HCT116 (cell line): ENCODE measurements around the gene MACROH2A2. TPM values are rescaled to one million over a fixed set of nuclear protein-coding genes. Genes with fewer than 3 reads are reported as not detected.

Source experiments
- ATAC-seq: fragments of 200-7000 bp; cut with Tn5 transposase; 2 replicates; pipeline ENCODE4 v1.9.1; 2020; ENCODE audit warnings: mild to moderate bottlenecking, moderate library complexity
- BruUV-seq: library from RNA; stranded (reverse); fragments of 400-500 nt; replicated peaks from 2 replicates; lab custom pipeline; 2021; lab: Mats Ljungman, UMichigan
- CTCF ChIA-PET: fragments of 300-600 bp; sonication (Branson Sonifier 250); formaldehyde crosslinking; loops from one replicate; lab custom pipeline; 2021; ENCODE audit warnings: antibody characterized with exemption; lab: Charles Lee
- POLR2A ChIA-PET: fragments of 300-600, 350-600 bp; sonication (Branson Sonifier 250); formaldehyde crosslinking; loops from one replicate; lab custom pipeline; 2021; ENCODE audit warnings: antibody characterized with exemption; lab: Charles Lee
- RAD21 ChIA-PET, 2 experiments: fragments of 300-600 bp; sonication (Branson Sonifier 250); formaldehyde crosslinking; loops; one replicate each; lab custom pipeline; 2023; ENCODE audit warnings: low total read pairs in 2 of 2; ENCODE audit not compliant: uncharacterized antibody in 2 of 2, unreplicated experiment in 2 of 2, low non-redundant PET in 1 of 2; lab: Charles Lee
- DNase-seq: peaks from one replicate; pipeline ENCODE4 v3.0.0-alpha.2; 2010; ENCODE audit warnings: low read depth, low spot score
- H2AFZ ChIP-seq: fragments of 200-600 bp; shearing (Covaris generic), sonication (generic); 2 replicates; pipeline ENCODE4 v1.6.1; 2017; ENCODE audit warnings: low read depth, mixed run types, mixed read lengths, antibody characterized with exemption, low read length; ENCODE audit not compliant: poor library complexity, severe bottlenecking
- H3K27ac ChIP-seq: 2 replicates; pipeline ENCODE4 v1.5.1; 2012; ENCODE audit warnings: low read depth, low read length
- H3K27me3 ChIP-seq: fragments of 200-600 bp; sonication (generic); 2 replicates; pipeline ENCODE4 v1.6.1; 2016; ENCODE audit warnings: mixed run types, low read length, mixed read lengths; ENCODE audit not compliant: insufficient read depth
- H3K36me3 ChIP-seq, 2 experiments: fragments of 200-500 bp in 1 of 2; fragments of 200-600 bp in 1 of 2; sonication (Bioruptor generic) in 1 of 2; sonication (generic) in 1 of 2; 2 replicates each; pipeline versions ENCODE4 v1.5.1 to v1.6.1; 2014 to 2016; ENCODE audit warnings: low read length in 2 of 2, inconsistent platforms in 1 of 2, mixed read lengths in 1 of 2, mixed run types in 1 of 2; ENCODE audit not compliant: insufficient read depth in 2 of 2, control insufficient read depth in 1 of 2
- H3K4me1 ChIP-seq, 2 experiments: fragments of 200-600 bp in 1 of 2; sonication (generic) in 1 of 2; 2 replicates each; pipeline versions ENCODE4 v1.5.1 to v1.6.1; 2012 to 2017; ENCODE audit warnings: low read length in 2 of 2, inconsistent platforms in 1 of 2, mild to moderate bottlenecking in 1 of 2, mixed read lengths in 1 of 2, mixed run types in 1 of 2, moderate library complexity in 1 of 2; ENCODE audit not compliant: insufficient read depth in 2 of 2, control insufficient read depth in 1 of 2
- H3K4me2 ChIP-seq: fragments of 200-600 bp; sonication (generic); 2 replicates; pipeline ENCODE4 v1.6.1; 2017; ENCODE audit warnings: mixed run types, low read length, mixed read lengths
- H3K4me3 ChIP-seq, 2 experiments: fragments of 200-600 bp in 1 of 2; sonication (generic) in 1 of 2; replicated peaks in 1 of 2; 2 replicates each; pipeline ENCODE4 v1.5.1; 2011 to 2016; ENCODE audit warnings: low read length in 2 of 2, control low read depth in 1 of 2, low read depth in 1 of 2, mild to moderate bottlenecking in 1 of 2, mixed read lengths in 1 of 2, mixed run types in 1 of 2
- H3K79me2 ChIP-seq: fragments of 200-600 bp; sonication (generic); 2 replicates; pipeline ENCODE4 v1.6.1; 2017; ENCODE audit warnings: mild to moderate bottlenecking, mixed run types, low read length, moderate library complexity, mixed read lengths; ENCODE audit not compliant: insufficient read depth
- H3K9ac ChIP-seq: fragments of 200-600 bp; sonication (generic); 2 replicates; pipeline ENCODE4 v1.6.1; 2016; ENCODE audit warnings: low read length, mixed read lengths
- H3K9me2 ChIP-seq: fragments of 200-600 bp; sonication (generic), shearing (Covaris generic); 2 replicates; pipeline ENCODE4 v1.6.1; 2017; ENCODE audit warnings: mixed run types, mild to moderate bottlenecking, moderate library complexity; ENCODE audit not compliant: insufficient read depth
- H3K9me3 ChIP-seq, 2 experiments: fragments of 200-500 bp in 1 of 2; fragments of 200-600 bp in 1 of 2; sonication (Bioruptor generic) in 1 of 2; sonication (generic) in 1 of 2; 2 replicates each; pipeline ENCODE4 v1.6.1; 2014 to 2017; ENCODE audit warnings: low read length in 2 of 2, mixed read lengths in 2 of 2, inconsistent platforms in 1 of 2, low read depth in 1 of 2, mild to moderate bottlenecking in 1 of 2, mixed run types in 1 of 2, moderate library complexity in 1 of 2; ENCODE audit not compliant: control insufficient read depth in 1 of 2, insufficient read depth in 1 of 2
- H4K20me1 ChIP-seq: fragments of 200-600 bp; sonication (generic), shearing (Covaris generic); 2 replicates; pipeline ENCODE4 v1.6.1; 2017; ENCODE audit warnings: mixed run types, mild to moderate bottlenecking, moderate library complexity; ENCODE audit not compliant: insufficient read depth
- CBX3 ChIP-seq: IDR thresholded peaks from 2 replicates; pipeline ENCODE4 v1.6.1; 2012; ENCODE audit warnings: low read depth
- CEBPB ChIP-seq: IDR thresholded peaks from 2 replicates; pipeline ENCODE4 v1.6.1; 2012; ENCODE audit warnings: low read depth
- ELF1 ChIP-seq: IDR thresholded peaks from 2 replicates; pipeline ENCODE4 v1.6.1; 2012; ENCODE audit warnings: low read depth, borderline replicate concordance
- EZH2 ChIP-seq: fragments of 200-600 bp; sonication (generic); IDR thresholded peaks from 2 replicates; pipeline ENCODE4 v1.6.1; 2017; ENCODE audit warnings: antibody characterized with exemption, mixed run types
- FOSL1 ChIP-seq: IDR thresholded peaks from 2 replicates; pipeline ENCODE4 v1.6.1; 2012; ENCODE audit warnings: low read depth
- JUND ChIP-seq: IDR thresholded peaks from 2 replicates; pipeline ENCODE4 v1.6.1; 2012
- POLR2A ChIP-seq: IDR thresholded peaks from 2 replicates; pipeline ENCODE4 v1.7.0; 2011; ENCODE audit warnings: borderline replicate concordance; ENCODE audit not compliant: insufficient read depth, insufficient read length; ENCODE audit errors: extremely low read depth
- POLR2AphosphoS5 ChIP-seq: IDR thresholded peaks from 2 replicates; pipeline ENCODE4 v1.6.1; 2011; ENCODE audit warnings: mild to moderate bottlenecking, low read depth, low read length, moderate library complexity
- RAD21 ChIP-seq: IDR thresholded peaks from 2 replicates; pipeline ENCODE4 v1.6.1; 2012; ENCODE audit warnings: low read depth, mild to moderate bottlenecking
- SIN3A ChIP-seq: IDR thresholded peaks from 2 replicates; pipeline ENCODE4 v1.6.1; 2012; ENCODE audit warnings: low read depth
- SRF ChIP-seq: IDR thresholded peaks from 2 replicates; pipeline ENCODE4 v1.6.1; 2012; ENCODE audit warnings: low read depth
- TCF7L2 ChIP-seq: IDR thresholded peaks from 2 replicates; pipeline ENCODE4 v1.7.0; 2011; ENCODE audit warnings: borderline replicate concordance, inconsistent platforms; ENCODE audit not compliant: insufficient read depth, insufficient read length; ENCODE audit errors: extremely low read depth
- YY1 ChIP-seq: IDR thresholded peaks from 2 replicates; pipeline ENCODE4 v1.6.1; 2011; ENCODE audit warnings: low read length, low read depth, moderate library complexity, mild to moderate bottlenecking; ENCODE audit not compliant: insufficient replicate concordance; ENCODE audit errors: extremely low read depth
- ZFX ChIP-seq: fragments of 450-650 bp; IDR thresholded peaks from 2 replicates; pipeline ENCODE4 v1.6.1; 2017
- ZNF274 ChIP-seq: fragments of 200-500 bp; sonication (Bioruptor generic); IDR thresholded peaks from 2 replicates; pipeline ENCODE4 v1.6.1; 2014; ENCODE audit warnings: mild to moderate bottlenecking, low read depth, low read length, inconsistent platforms
- intact Hi-C: fragments of 100-400 bp; cut with micrococcal nuclease; formaldehyde crosslinking; loops from 2 replicates; pipeline ENCODE4 v1.10.0; 2022
- total RNA-seq: library from RNA; stranded (reverse); gene quantifications from one replicate; pipeline ENCODE4 v1.2.1, GENCODE V29; 2021; ENCODE audit not compliant: unreplicated experiment
- TF ChIP-seq, protein P1 (sequence below): IDR thresholded peaks from 2 replicates; pipeline ENCODE4 v1.6.1; 2011; ENCODE audit warnings: mild to moderate bottlenecking, low read length, moderate library complexity; ENCODE audit not compliant: insufficient replicate concordance; ENCODE audit errors: extremely low read depth
- TF ChIP-seq, protein P2 (sequence below): IDR thresholded peaks from 2 replicates; pipeline ENCODE4 v1.6.1; 2012
- TF ChIP-seq, protein P3 (sequence below), 3 experiments: fragments of 200-600 bp in 1 of 3; sonication (generic) in 1 of 3; IDR thresholded peaks in 2 of 3; conservative IDR thresholded peaks in 1 of 3; 2 replicates each; pipeline ENCODE4 v1.5.1; 2012 to 2017; ENCODE audit warnings: low read depth in 2 of 3, low read length in 2 of 3, antibody characterized with exemption in 1 of 3, borderline replicate concordance in 1 of 3, control low read depth in 1 of 3, mild to moderate bottlenecking in 1 of 3, mixed read lengths in 1 of 3, mixed run types in 1 of 3, moderate library complexity in 1 of 3; ENCODE audit not compliant: insufficient read depth in 1 of 3

The MACROH2A2 gene
- total RNA-seq, 1 experiment from 2014 or later = 41.4 TPM

DNA sequence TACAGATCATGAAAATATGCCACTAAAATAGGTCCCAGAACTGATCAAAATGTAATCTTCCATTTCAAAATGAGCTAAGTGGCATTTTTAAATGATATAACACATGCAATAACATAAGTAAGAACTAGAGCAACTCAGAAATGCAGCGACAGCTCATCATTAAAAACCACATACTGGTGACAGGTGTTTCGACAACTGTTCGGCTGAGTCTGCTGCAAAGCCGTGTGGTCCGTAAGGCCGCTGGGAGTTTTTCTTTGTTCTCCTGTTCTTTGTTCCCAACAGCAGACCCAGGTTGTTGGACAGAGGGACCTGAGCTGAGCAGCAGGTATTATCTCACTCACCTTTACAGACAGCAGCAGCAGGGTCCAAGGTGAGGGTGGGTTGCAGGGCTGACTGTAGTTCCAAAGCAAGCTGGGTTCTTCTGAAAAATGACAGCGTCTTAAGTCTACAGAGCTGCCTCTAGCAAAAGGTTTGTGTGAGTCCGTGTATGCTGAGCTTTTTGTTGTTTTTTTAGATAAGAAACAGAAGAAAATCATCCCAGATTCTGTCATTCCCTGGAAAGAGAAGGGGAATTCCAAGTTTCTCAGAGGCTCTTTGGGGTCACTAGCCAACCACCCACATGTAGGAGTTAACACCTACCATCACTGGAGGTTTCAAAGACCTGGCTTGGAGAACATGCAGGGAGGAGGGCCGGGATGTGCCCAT, 45.4 kb upstream of the MACROH2A2 start:
- no peaks in the 10 kb centered on the region for H3K9me2 ChIP-seq
- DNase-seq (no peak), ATAC-seq (no peak)
- H3K4me1 ChIP-seq = no peaks in the 10 kb centered on the region
- H4K20me1 ChIP-seq = no peaks in the 10 kb centered on the region
- H3K4me2 ChIP-seq = no peak overlapping the region
- H3K4me3 ChIP-seq = no peak overlapping the region
- H3K36me3 ChIP-seq = no peaks in the 10 kb centered on the region
- H3K27ac ChIP-seq = no peak overlapping the region
- CTCF ChIA-PET = no interaction called here
- H3K9me3 ChIP-seq = no peaks in the 10 kb centered on the region
- peaks cover 22% of the 10 kb centered on the region; the same call in 1 of the 2 replicates for H3K27me3 ChIP-seq
- H3K79me2 ChIP-seq = no peaks in the 10 kb centered on the region
- H3K9ac ChIP-seq = no peak overlapping the region
- TF ChIP-seq CEBPB = no peak
- TF ChIP-seq YY1 = no peak
- TF ChIP-seq JUND = no peak
- no peak for TF ChIP-seq ZNF274
- no peak for TF ChIP-seq ELF1
- TF ChIP-seq, protein P1, sequence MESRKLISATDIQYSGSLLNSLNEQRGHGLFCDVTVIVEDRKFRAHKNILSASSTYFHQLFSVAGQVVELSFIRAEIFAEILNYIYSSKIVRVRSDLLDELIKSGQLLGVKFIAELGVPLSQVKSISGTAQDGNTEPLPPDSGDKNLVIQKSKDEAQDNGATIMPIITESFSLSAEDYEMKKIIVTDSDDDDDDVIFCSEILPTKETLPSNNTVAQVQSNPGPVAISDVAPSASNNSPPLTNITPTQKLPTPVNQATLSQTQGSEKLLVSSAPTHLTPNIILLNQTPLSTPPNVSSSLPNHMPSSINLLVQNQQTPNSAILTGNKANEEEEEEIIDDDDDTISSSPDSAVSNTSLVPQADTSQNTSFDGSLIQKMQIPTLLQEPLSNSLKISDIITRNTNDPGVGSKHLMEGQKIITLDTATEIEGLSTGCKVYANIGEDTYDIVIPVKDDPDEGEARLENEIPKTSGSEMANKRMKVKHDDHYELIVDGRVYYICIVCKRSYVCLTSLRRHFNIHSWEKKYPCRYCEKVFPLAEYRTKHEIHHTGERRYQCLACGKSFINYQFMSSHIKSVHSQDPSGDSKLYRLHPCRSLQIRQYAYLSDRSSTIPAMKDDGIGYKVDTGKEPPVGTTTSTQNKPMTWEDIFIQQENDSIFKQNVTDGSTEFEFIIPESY = no peak
- TF ChIP-seq, protein P2, sequence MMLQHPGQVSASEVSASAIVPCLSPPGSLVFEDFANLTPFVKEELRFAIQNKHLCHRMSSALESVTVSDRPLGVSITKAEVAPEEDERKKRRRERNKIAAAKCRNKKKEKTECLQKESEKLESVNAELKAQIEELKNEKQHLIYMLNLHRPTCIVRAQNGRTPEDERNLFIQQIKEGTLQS = no peak
- TF ChIP-seq TCF7L2 = no peak
- TF ChIP-seq, protein P3, sequence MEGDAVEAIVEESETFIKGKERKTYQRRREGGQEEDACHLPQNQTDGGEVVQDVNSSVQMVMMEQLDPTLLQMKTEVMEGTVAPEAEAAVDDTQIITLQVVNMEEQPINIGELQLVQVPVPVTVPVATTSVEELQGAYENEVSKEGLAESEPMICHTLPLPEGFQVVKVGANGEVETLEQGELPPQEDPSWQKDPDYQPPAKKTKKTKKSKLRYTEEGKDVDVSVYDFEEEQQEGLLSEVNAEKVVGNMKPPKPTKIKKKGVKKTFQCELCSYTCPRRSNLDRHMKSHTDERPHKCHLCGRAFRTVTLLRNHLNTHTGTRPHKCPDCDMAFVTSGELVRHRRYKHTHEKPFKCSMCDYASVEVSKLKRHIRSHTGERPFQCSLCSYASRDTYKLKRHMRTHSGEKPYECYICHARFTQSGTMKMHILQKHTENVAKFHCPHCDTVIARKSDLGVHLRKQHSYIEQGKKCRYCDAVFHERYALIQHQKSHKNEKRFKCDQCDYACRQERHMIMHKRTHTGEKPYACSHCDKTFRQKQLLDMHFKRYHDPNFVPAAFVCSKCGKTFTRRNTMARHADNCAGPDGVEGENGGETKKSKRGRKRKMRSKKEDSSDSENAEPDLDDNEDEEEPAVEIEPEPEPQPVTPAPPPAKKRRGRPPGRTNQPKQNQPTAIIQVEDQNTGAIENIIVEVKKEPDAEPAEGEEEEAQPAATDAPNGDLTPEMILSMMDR (IDR thresholded peaks at IDR 0.05 in 2 of 3, conservative IDR thresholded peaks at IDR 0.05 in 1 of 3; ENCODE audit: borderline replicate concordance in 1 of 3, insufficient read depth in 1 of 3, low read depth in 2 of 3, low read length in 2 of 3) = no peak
- no peak for TF ChIP-seq POLR2A
- TF ChIP-seq RAD21 = no peak
- no peak for TF ChIP-seq FOSL1
- TF ChIP-seq ZFX = no peak
- TF ChIP-seq EZH2 = no peak
- no peak for TF ChIP-seq SRF
- TF ChIP-seq CBX3 = no peak
- no peak for TF ChIP-seq POLR2AphosphoS5
- no peak for TF ChIP-seq SIN3A
- intact Hi-C loops = no loop called here
- POLR2A ChIA-PET = no interaction called here
- BruUV-seq = no TSS peak
- RAD21 ChIA-PET = no interaction called here
- no peak overlapping the region for H2AFZ ChIP-seq
